Measurements from ENCODE around the gene SNAP29.

The SNAP29 gene

DNA sequence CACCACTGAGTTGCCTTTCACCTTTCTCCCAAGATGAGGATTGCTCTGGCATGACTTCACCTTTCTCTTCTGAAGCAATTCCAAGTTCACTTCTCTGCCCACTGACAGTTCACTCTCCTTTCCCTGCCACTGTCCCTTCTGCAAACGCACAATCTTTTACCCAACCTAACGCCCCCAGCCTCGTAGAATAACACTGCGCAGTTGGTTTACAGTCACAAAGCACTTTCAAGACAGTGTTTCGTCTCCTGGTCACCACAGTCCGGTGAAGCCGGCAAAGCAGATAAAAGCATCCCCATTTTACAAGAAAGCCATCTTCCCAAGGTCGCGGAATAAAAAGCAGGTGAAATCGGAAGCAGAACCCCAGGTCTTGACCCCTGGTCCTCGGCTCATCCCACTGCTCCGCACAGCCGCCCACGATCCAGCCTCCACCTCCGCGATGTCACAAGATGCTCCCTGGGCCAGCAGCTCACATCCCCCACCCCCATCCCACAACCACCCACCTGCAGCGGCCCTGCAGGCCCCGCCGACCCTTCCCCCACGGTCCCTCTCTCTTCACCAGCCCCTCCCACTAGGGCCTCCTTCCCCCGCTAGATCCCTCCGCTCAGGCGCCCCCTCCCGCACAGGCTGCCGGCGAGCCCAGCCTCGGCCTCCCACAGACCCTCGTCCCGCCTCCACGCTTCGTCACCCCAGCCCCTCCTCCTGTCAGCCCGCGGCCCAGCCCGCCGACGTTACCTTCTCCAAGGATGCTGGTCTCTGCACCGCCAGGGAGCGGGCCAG is 781 bp upstream of the SNAP29 start:
- peak; percentile 80 for ATAC-seq
- TF ChIP-seq GLIS3 (CRISPR knock-in tag; IDR thresholded peaks at IDR 0.05) = no peak
- TF ChIP-seq, protein P1, sequence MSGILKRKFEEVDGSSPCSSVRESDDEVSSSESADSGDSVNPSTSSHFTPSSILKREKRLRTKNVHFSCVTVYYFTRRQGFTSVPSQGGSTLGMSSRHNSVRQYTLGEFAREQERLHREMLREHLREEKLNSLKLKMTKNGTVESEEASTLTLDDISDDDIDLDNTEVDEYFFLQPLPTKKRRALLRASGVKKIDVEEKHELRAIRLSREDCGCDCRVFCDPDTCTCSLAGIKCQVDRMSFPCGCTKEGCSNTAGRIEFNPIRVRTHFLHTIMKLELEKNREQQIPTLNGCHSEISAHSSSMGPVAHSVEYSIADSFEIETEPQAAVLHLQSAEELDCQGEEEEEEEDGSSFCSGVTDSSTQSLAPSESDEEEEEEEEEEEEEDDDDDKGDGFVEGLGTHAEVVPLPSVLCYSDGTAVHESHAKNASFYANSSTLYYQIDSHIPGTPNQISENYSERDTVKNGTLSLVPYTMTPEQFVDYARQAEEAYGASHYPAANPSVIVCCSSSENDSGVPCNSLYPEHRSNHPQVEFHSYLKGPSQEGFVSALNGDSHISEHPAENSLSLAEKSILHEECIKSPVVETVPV (CRISPR knock-in tag; IDR thresholded peaks at IDR 0.05) = no peak
- no peak for TF ChIP-seq PPARA (CRISPR knock-in tag; IDR thresholded peaks at IDR 0.05; ENCODE audit: borderline replicate concordance)
- TF ChIP-seq CSDC2 (CRISPR knock-in tag; IDR thresholded peaks at IDR 0.05) = no peak
- TF ChIP-seq ZC3H10 (CRISPR knock-in tag; IDR thresholded peaks at IDR 0.05) = no peak
- TF ChIP-seq ZNF8 (CRISPR knock-in tag; IDR thresholded peaks at IDR 0.05) = no peak
- TF ChIP-seq RARB (CRISPR knock-in tag; IDR thresholded peaks at IDR 0.05) = no peak
- no peak for TF ChIP-seq BACH2 (CRISPR knock-in tag; IDR thresholded peaks at IDR 0.05; ENCODE audit: borderline replicate concordance)
- TF ChIP-seq ZNF565 (CRISPR knock-in tag; conservative IDR thresholded peaks at IDR 0.05; ENCODE audit: low read depth) = no peak
- no peak for TF ChIP-seq ZFP30 (CRISPR knock-in tag; IDR thresholded peaks at IDR 0.05)
- TF ChIP-seq, protein P2, sequence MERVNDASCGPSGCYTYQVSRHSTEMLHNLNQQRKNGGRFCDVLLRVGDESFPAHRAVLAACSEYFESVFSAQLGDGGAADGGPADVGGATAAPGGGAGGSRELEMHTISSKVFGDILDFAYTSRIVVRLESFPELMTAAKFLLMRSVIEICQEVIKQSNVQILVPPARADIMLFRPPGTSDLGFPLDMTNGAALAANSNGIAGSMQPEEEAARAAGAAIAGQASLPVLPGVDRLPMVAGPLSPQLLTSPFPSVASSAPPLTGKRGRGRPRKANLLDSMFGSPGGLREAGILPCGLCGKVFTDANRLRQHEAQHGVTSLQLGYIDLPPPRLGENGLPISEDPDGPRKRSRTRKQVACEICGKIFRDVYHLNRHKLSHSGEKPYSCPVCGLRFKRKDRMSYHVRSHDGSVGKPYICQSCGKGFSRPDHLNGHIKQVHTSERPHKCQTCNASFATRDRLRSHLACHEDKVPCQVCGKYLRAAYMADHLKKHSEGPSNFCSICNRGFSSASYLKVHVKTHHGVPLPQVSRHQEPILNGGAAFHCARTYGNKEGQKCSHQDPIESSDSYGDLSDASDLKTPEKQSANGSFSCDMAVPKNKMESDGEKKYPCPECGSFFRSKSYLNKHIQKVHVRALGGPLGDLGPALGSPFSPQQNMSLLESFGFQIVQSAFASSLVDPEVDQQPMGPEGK (CRISPR knock-in tag; IDR thresholded peaks at IDR 0.05; ENCODE audit: borderline replicate concordance) = no peak
- TF ChIP-seq ESRRG (CRISPR knock-in tag; IDR thresholded peaks at IDR 0.05) = no peak
- TF ChIP-seq, protein P3, sequence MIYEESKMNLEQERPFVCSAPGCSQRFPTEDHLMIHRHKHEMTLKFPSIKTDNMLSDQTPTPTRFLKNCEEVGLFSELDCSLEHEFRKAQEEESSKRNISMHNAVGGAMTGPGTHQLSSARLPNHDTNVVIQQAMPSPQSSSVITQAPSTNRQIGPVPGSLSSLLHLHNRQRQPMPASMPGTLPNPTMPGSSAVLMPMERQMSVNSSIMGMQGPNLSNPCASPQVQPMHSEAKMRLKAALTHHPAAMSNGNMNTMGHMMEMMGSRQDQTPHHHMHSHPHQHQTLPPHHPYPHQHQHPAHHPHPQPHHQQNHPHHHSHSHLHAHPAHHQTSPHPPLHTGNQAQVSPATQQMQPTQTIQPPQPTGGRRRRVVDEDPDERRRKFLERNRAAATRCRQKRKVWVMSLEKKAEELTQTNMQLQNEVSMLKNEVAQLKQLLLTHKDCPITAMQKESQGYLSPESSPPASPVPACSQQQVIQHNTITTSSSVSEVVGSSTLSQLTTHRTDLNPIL (CRISPR knock-in tag; IDR thresholded peaks at IDR 0.05; ENCODE audit: low read depth) = no peak
- TF ChIP-seq ZNF70 (CRISPR knock-in tag; IDR thresholded peaks at IDR 0.05) = no peak
- TF ChIP-seq, protein P4, sequence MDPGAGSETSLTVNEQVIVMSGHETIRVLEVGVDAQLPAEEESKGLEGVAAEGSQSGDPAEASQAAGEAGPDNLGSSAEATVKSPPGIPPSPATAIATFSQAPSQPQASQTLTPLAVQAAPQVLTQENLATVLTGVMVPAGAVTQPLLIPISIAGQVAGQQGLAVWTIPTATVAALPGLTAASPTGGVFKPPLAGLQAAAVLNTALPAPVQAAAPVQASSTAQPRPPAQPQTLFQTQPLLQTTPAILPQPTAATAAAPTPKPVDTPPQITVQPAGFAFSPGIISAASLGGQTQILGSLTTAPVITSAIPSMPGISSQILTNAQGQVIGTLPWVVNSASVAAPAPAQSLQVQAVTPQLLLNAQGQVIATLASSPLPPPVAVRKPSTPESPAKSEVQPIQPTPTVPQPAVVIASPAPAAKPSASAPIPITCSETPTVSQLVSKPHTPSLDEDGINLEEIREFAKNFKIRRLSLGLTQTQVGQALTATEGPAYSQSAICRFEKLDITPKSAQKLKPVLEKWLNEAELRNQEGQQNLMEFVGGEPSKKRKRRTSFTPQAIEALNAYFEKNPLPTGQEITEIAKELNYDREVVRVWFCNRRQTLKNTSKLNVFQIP (CRISPR knock-in tag; IDR thresholded peaks at IDR 0.05; ENCODE audit: borderline replicate concordance, low read depth) = no peak
- TF ChIP-seq TCF4 (CRISPR knock-in tag; IDR thresholded peaks at IDR 0.05; ENCODE audit: borderline replicate concordance) = no peak
- TF ChIP-seq TOX (CRISPR knock-in tag; IDR thresholded peaks at IDR 0.05; ENCODE audit: borderline replicate concordance) = no peak

GRCh38 chr22:20859615-20860014 is 808 bp downstream of the SNAP29 start:
- ATAC-seq = no peak
- TF ChIP-seq ZFP3 (CRISPR knock-in tag; IDR thresholded peaks at IDR 0.05) = no peak
- TF ChIP-seq, protein P3 (CRISPR knock-in tag; IDR thresholded peaks at IDR 0.05; ENCODE audit: low read depth) = no peak
- no peak for TF ChIP-seq ZNF8 (CRISPR knock-in tag; IDR thresholded peaks at IDR 0.05)
- TF ChIP-seq TCF4 (CRISPR knock-in tag; IDR thresholded peaks at IDR 0.05; ENCODE audit: borderline replicate concordance) = no peak

GRCh38 chr22:20862540-20862939 is 3.7 kb downstream of the SNAP29 start:
- no peak for ATAC-seq
- TF ChIP-seq SNAI2 (CRISPR knock-in tag; IDR thresholded peaks at IDR 0.05) (no peak), ZNF8 (CRISPR knock-in tag; IDR thresholded peaks at IDR 0.05) (no peak), PPARA (CRISPR knock-in tag; IDR thresholded peaks at IDR 0.05; ENCODE audit: borderline replicate concordance) (no peak), TOX (CRISPR knock-in tag; IDR thresholded peaks at IDR 0.05; ENCODE audit: borderline replicate concordance) (no peak), CSDC2 (CRISPR knock-in tag; IDR thresholded peaks at IDR 0.05) (no peak), TCF4 (CRISPR knock-in tag; IDR thresholded peaks at IDR 0.05; ENCODE audit: borderline replicate concordance) (no peak), ARNTL (CRISPR knock-in tag; IDR thresholded peaks at IDR 0.05; ENCODE audit: borderline replicate concordance, low read depth) (no peak), ESRRG (CRISPR knock-in tag; IDR thresholded peaks at IDR 0.05) (no peak), ZFP30 (CRISPR knock-in tag; IDR thresholded peaks at IDR 0.05) (no peak), ZFP3 (CRISPR knock-in tag; IDR thresholded peaks at IDR 0.05) (no peak), RARB (CRISPR knock-in tag; IDR thresholded peaks at IDR 0.05) (no peak), TSHZ2 (CRISPR knock-in tag; IDR thresholded peaks at IDR 0.05) (no peak), ZC3H10 (CRISPR knock-in tag; IDR thresholded peaks at IDR 0.05) (no peak), ZNF565 (CRISPR knock-in tag; conservative IDR thresholded peaks at IDR 0.05; ENCODE audit: low read depth) (no peak), ZNF70 (CRISPR knock-in tag; IDR thresholded peaks at IDR 0.05) (no peak)
- TF ChIP-seq, protein P3 (CRISPR knock-in tag; IDR thresholded peaks at IDR 0.05; ENCODE audit: low read depth) = no peak
- TF ChIP-seq, protein P1 (CRISPR knock-in tag; IDR thresholded peaks at IDR 0.05) = no peak
